Dermis blood vessel endothelial cell (primary cell): ENCODE data around the gene ARRDC3. TPM values are rescaled to one million over a fixed set of nuclear protein-coding genes. Genes with fewer than 3 reads are reported as not detected.
"Not testable (repeated sequence)": the region's sequence is repeated elsewhere in the genome, so short reads cannot be mapped to it uniquely, and the experiment has no call there.

Source experiments
- DNase-seq: peaks from one replicate; pipeline ENCODE4 v3.0.0; 2010
- total RNA-seq: library from RNA; depleted of rRNA; stranded (reverse); fragments of >200 nt; gene quantifications from 2 replicates; pipeline ENCODE4 v1.2.3, GENCODE V29; 2014

Gene ARRDC3
- total RNA-seq, 1 donor from 2014 or later = 94.4 TPM

DNA sequence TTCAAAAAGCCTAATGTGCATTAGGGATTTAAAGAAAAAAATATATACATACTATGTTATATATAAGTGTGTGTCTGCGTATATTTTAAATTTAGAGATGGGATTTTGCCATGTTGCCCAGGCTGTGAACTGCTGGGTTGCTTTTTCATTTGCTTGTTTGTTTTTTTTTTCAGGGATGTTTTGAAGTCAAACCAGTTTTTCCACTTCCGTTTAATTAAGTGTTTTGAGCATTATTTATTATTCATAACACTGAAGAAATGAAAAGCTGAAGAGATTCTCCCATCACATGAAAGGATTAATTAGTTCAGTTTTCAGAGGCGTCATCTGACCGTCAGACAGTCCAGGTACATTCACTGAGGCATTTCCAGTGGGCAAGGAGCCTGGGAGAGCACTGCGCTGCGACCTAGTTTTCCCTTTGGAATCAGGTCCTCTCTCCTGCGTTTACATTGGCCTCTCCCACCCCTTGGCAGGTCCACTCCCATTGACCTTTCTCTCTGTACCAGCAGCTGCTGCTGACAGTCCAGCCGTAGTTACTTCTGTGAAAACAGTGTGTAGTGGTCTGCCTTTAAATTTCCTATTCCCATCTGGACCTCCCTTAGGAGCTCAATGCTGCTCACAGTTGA, 26.0 kb downstream of the ARRDC3 start:
- DNase-seq = no peak

DNA sequence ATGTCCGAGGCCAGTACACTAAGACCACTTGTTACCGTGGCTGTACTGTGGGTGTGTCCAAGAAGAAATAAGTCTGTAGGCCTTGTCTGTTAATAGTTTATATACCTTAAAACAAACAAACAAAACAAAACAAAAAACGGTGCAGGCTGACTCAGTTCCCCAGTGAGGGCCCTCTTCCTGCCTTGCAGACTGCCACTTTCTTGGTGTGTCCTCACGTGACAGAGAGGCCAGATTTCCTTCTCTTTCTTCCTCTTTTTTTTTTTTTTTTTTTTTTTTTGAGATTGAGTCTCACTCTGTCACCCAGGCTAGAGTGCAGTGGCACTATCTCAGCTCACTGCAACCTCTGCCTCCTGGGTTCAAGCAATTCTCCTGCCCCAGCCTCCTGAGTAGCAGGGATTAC, 28.2 kb downstream of the ARRDC3 start:
- not testable (repeated sequence) for DNase-seq

DNA sequence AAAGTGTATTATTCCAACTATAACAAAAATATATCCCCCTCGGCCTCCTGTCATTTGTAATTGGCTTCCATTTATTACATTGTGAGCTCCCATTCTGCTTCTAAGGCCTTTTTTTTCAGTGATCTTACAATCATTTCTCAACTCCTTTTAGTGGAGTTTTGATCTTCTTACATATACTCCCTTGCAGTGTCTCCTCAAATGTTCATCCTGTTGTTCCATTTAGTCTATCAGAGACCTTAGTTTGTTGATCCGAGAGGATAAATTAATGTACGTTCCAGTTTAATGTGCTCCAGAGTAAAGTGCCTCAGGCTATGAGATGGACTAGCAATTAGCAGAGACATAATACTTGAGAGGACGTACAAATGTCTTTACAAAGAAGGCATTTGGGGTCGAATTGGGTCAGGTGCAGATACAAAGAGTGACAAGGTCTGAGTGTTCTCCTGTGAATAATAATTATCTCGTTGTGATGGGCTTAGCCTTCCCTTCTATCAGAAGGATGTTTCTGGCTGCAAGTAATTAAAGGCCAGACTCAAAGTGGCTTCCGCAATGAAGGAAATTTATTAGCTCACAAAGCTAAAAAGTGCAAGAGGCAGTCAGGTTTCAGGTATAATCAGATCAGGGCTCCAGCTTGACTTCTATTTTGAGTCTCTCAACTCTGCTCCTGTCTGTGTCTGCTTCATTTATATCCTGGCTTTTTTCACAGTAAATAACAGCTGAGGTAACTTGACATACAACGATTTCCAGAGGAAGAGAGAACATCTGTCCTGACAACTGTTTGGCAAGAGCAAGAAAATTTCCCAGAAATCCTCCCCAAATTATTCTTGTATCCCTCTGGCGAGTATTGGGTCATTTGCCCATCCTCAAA, 30.1 kb downstream of the ARRDC3 start:
- DNase-seq = no peak

DNA sequence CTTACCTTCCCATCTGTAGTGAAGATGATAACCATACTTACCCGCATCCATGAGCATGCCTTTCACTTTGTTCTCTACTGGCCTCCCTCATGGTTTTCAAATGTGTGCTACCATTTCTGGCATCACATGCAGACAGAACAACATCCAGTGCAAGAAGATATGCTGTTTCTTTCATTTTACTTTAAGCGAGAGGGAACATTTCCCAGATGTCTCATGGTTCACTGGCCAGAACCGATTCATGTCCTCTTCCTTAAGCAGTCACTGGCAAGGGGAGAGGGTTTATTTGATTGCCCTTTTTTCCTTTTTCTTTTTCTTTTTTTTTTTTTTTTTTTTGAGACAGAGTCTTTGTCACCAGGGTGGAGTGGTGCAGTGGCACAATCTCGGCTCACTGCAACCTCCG, 37.7 kb downstream of the ARRDC3 start:
- DNase-seq = no peak

GRCh38 chr5:91344661-91345200, 38.4 kb downstream of the ARRDC3 start:
- not testable (repeated sequence) for DNase-seq

- no peak for DNase-seq
These were observed 39.2 kb downstream of the ARRDC3 start for GRCh38 chr5:91343916-91344315.

GRCh38 chr5:91342931-91343330, 40.2 kb downstream of the ARRDC3 start:
- not testable (repeated sequence) for DNase-seq

- DNase-seq = no peak
These were observed 42.0 kb downstream of the ARRDC3 start for GRCh38 chr5:91341154-91341553.

- no peak for DNase-seq
These were observed 42.6 kb downstream of the ARRDC3 start for GRCh38 chr5:91340532-91340931.

DNA sequence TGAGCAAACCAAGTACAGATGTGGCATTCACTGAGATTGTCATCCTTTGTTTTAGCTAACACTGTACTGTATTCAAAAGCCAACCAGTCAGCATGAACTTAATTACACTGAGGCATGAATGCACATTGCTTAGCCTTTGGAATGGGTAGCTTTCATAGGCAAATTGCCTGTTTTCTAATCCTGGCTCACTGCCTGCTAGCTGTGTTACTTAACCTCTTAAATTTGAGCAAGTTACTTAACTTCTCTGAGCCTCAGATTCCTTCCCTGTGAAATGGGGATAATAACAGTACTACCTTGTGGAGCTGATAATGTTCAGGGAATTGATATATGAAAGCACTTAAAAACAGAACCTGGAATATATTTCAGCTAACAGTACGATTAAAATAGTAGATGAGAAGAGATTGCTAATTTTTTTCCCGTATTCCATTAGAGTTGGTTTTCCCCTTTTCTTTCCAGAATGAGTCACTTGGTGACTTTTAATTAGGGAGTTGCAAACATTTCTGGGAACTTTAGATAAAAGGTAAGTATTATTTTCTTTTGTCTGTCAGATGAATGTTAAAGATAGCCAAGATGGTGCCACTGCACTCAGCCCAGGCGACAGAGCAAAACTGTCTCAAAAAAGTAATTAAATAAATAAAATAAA, 43.9 kb downstream of the ARRDC3 start:
- DNase-seq = peak; percentile 24

DNA sequence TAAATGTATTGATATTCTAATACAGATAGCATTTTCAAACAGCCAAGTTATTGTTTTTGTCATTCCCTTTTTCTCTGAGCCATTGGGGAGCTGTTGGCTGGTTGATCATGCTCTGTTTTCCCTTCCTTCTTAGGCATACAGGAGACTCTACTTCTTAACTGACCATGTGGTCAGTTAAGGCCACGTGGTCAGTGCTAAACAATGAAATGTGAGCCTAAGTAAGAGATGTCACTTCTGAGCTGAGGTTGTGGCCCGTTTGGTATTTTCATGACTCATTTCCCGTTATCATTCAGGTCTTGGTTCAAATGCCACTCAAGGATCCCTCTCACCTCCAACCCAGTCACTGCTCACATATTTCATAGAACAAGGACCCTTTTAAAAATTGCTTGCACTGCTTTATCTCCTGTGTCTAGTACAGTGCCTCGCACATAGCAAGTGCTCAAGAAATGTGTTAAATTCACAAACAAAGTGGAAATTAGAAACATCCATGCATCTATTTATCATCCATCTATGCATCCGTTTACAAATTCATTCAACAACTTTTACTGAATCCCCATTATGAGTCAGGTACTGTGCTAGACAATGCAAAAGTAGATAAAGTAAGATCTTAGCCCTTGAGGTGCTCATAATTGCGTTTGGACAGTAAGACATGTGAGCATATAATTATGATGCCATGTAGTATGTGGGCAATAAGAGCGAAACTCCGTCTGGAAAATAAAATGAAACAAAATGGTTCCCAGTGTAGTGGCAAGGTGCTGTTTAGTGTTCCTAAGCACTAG, 50.7 kb downstream of the ARRDC3 start:
- peak; percentile 21 for DNase-seq

DNA sequence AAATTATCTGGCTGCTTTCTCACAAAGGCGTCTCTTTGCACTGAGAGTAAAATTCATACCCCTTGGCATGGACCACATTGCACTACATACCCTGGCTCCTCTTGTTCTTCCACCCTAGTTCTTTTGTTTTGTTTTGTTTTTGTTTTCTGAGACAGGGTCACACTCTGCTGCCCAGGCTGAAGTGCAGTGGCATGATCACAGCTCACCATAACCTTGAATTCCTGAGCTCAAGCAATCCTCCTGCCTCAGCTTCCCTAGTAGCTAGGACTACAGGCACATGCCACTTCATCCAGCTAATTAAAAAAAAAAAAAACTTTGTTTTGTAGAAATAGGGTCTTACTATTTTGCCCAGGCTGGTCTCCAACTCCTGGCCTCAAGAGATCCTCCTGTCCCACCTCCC, 51.4 kb downstream of the ARRDC3 start:
- no peak for DNase-seq

DNA sequence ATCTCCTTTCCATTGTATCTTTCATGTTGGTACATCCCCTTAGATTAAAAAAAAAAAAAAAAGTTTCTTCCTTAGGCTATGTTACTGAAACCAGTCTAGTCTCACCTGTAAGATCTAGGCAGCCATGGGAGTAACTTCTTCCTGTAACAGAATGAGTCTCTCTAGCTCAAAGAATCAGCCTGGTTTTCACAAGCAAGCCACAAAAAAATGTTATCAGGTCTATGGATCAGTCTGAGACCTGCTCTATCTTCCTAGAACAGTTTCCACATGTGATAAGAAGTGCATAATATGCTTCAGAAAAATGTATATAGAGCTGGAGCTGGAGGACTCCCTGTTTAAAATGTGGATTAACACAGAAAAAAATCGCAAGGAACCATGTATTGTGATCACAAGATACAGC, 53.8 kb downstream of the ARRDC3 start:
- DNase-seq = no peak

- DNase-seq = no peak
These were observed 54.4 kb downstream of the ARRDC3 start for GRCh38 chr5:91328743-91329142.

DNA sequence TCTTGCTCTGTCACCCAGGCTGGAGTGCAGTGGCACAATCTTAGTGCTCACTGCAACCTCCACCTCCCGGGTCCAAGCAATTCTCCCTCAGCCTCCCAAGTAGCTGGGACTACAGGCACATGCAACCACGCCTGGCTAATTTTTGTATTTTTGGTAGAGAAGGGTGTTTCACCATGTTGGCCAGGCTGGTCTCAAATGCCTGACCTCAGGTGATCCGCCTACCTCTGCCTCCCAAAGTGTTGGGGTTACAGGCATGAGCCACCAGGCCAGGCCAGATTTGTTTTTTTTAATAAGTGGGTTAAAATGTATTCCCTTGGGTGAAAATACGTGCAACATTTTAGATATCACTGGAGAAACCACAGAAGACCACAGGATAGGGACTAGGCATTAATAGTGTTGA, 60.1 kb downstream of the ARRDC3 start:
- not testable (repeated sequence) for DNase-seq

- DNase-seq = no peak
These were observed 63.5 kb downstream of the ARRDC3 start for GRCh38 chr5:91319667-91320066.

DNA sequence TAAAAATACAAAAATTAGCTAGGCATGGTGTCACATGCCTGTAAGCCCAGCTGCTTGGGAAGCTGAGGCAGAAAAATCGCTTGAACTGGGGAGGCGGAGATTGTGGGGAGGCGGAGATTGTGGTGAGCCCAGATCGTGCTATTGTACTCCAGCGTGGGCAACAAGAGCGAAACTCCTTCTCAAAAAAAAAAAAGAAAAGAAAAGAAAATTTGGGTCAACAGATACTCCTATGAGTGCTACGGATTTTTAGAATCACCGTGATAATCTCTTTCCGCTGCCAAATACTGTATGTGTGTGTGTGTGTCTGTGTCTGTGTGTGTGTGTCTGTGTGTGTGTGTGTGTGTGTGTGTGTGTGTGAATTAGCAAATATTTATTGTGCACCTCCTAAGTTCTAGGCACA, 64.4 kb downstream of the ARRDC3 start:
- no peak for DNase-seq
